CD14-positive monocyte (primary cell): ENCODE data around the gene ADA. TPM values are rescaled to one million over a fixed set of nuclear protein-coding genes. Genes with fewer than 3 reads are reported as not detected.

ENCODE experiments used
- DNase-seq, 3 donors: peaks; one replicate each; pipeline ENCODE4 v3.0.0-alpha.2; 2011 to 2022
- H2AFZ ChIP-seq: 2 replicates; pipeline ENCODE4 v1.6.0; 2012; ENCODE audit warnings: mild to moderate bottlenecking, low read depth, low read length, inconsistent platforms; ENCODE audit not compliant: insufficient read depth, poor library complexity, severe bottlenecking
- H3K27ac ChIP-seq, 2 donors: 1 replicate in 1 of 2; 2 replicates in 1 of 2; pipeline ENCODE4 v1.5.1; 2012 to 2013; ENCODE audit warnings: low read length in 2 of 2, control low read depth in 1 of 2, inconsistent platforms in 1 of 2, low read depth in 1 of 2, mild to moderate bottlenecking in 1 of 2
- H3K27me3 ChIP-seq, 2 donors: one replicate each; pipeline versions ENCODE4 v1.6.0 to v1.6.1; 2011 to 2013; ENCODE audit warnings: low read length in 2 of 2; ENCODE audit not compliant: control insufficient read depth in 2 of 2, insufficient read depth in 2 of 2
- H3K36me3 ChIP-seq, 2 donors: replicated peaks in 1 of 2; 1 replicate in 1 of 2; 2 replicates in 1 of 2; pipeline versions ENCODE4 v1.5.1 to v1.6.1; 2012 to 2013; ENCODE audit warnings: low read length in 2 of 2, control low read depth in 1 of 2, inconsistent platforms in 1 of 2, mild to moderate bottlenecking in 1 of 2; ENCODE audit not compliant: insufficient read depth in 2 of 2, control insufficient read depth in 1 of 2
- H3K4me1 ChIP-seq, 2 donors: 1 replicate in 1 of 2; 2 replicates in 1 of 2; pipeline versions ENCODE4 v1.5.1 to v1.6.1; 2012 to 2013; ENCODE audit warnings: low read length in 2 of 2, control low read depth in 1 of 2, inconsistent platforms in 1 of 2, mild to moderate bottlenecking in 1 of 2, moderate library complexity in 1 of 2; ENCODE audit not compliant: insufficient read depth in 2 of 2, control insufficient read depth in 1 of 2
- H3K4me2 ChIP-seq: replicated peaks from 2 replicates; pipeline ENCODE3; 2012; ENCODE audit warnings: low read length, moderate library complexity, mild to moderate bottlenecking; ENCODE audit not compliant: poor library complexity, severe bottlenecking; ENCODE audit errors: extremely low read depth
- H3K4me3 ChIP-seq, 3 experiments: fragments of 200-600 bp in 1 of 3; sonication (generic) in 1 of 3; replicated peaks in 1 of 3; 1 replicate in 2 of 3; 2 replicates in 1 of 3; pipeline ENCODE4 v1.5.1; 2011 to 2013; ENCODE audit warnings: low read length in 3 of 3, mild to moderate bottlenecking in 3 of 3, control low read depth in 2 of 3, low read depth in 2 of 3, inconsistent platforms in 1 of 3, moderate library complexity in 1 of 3
- H3K79me2 ChIP-seq: 2 replicates; pipeline ENCODE4 v1.6.0; 2012; ENCODE audit warnings: mild to moderate bottlenecking, control low read depth, inconsistent platforms, low read length, moderate library complexity; ENCODE audit not compliant: insufficient read depth
- H3K9ac ChIP-seq: 2 replicates; pipeline ENCODE4 v1.6.0; 2017; ENCODE audit warnings: low read length, mild to moderate bottlenecking; ENCODE audit not compliant: insufficient read depth, poor library complexity, severe bottlenecking
- H3K9me3 ChIP-seq, 2 donors: replicated peaks in 1 of 2; 1 replicate in 1 of 2; 2 replicates in 1 of 2; pipeline versions ENCODE4 v1.5.1 to v1.6.1; 2012 to 2013; ENCODE audit warnings: low read length in 2 of 2, control low read depth in 1 of 2; ENCODE audit not compliant: control insufficient read depth in 1 of 2, insufficient read depth in 1 of 2
- H4K20me1 ChIP-seq: 2 replicates; pipeline ENCODE4 v1.6.0; 2012; ENCODE audit warnings: mild to moderate bottlenecking, low read length, control low read depth, moderate library complexity; ENCODE audit not compliant: insufficient read depth
- H3K27ac Mint-ChIP-seq, 7 donors: one replicate each; pipeline ENCODE4 v1.8.0; 2020; ENCODE audit warnings: mild to moderate bottlenecking in 7 of 7, mixed read lengths in 7 of 7, moderate library complexity in 6 of 7, inconsistent platforms in 2 of 7
- H3K27me3 Mint-ChIP-seq, 3 donors: one replicate each; pipeline ENCODE4 v1.8.0; 2021 to 2022; ENCODE audit warnings: low read depth in 3 of 3, mild to moderate bottlenecking in 3 of 3, mixed read lengths in 3 of 3, moderate library complexity in 3 of 3, inconsistent platforms in 1 of 3
- H3K36me3 Mint-ChIP-seq, 2 donors: one replicate each; pipeline ENCODE4 v1.8.0; 2020; ENCODE audit warnings: mixed read lengths in 2 of 2, inconsistent platforms in 1 of 2, mild to moderate bottlenecking in 1 of 2
- H3K4me1 Mint-ChIP-seq: one replicate; pipeline ENCODE4 v1.8.0; 2020; ENCODE audit warnings: mild to moderate bottlenecking, mixed read lengths
- H3K4me3 Mint-ChIP-seq, 2 donors: one replicate each; pipeline ENCODE4 v1.8.0; 2020; ENCODE audit warnings: mild to moderate bottlenecking in 2 of 2, mixed read lengths in 2 of 2, moderate library complexity in 1 of 2
- H3K9me3 Mint-ChIP-seq, 7 donors: one replicate each; pipeline ENCODE4 v1.8.0; 2020 to 2022; ENCODE audit warnings: mixed read lengths in 7 of 7, mild to moderate bottlenecking in 6 of 7, moderate library complexity in 6 of 7, inconsistent platforms in 2 of 7
- CTCF ChIP-seq: fragments of 200-600 bp; IDR thresholded peaks from one replicate; pipeline ENCODE4 v1.8.0; 2022; ENCODE audit warnings: antibody characterized with exemption, mild to moderate bottlenecking
- WGBS: methylation state at CpG from one replicate; pipeline ENCODE4 v1.1.5; 2013; ENCODE audit warnings: missing lambda C conversion rate; ENCODE audit not compliant: insufficient coverage; 5-methylcytosine and 5-hydroxymethylcytosine counted together
- intact Hi-C, 2 donors: fragments of 100-400 bp; cut with micrococcal nuclease; formaldehyde crosslinking; loops; one replicate each; pipeline versions ENCODE4 v1.15.0 to v1.15.1; 2023
- polyA plus RNA-seq, 3 donors: library from polyadenylated mRNA; depleted of rRNA in 1 of 3; unstranded in 2 of 3; stranded (reverse) in 1 of 3; fragments of 300-500 nt in 2 of 3; fragments of >200 nt in 1 of 3; fragmentation: Illumina TruSeq in 2 of 3; gene quantifications; 1 replicate in 2 of 3; 2 replicates in 1 of 3; pipeline ENCODE4 v1.2.3, GENCODE V29; 2012 to 2021

ADA gene
- polyA plus RNA-seq, 3 donors, result 11.1 to 17.2 (median 15.6) TPM

GRCh38 chr20:44615169-44615791 is 36.2 kb downstream of the ADA start:
- Histone ChIP-seq H3K27ac (no peak overlapping the region), H3K4me2 (no peak overlapping the region), H3K4me1 (peaks cover 11 to 12% of the 10 kb centered on the region in 2 donors), H3K36me3 (peaks cover 5 to 24% of the 10 kb centered on the region in 2 donors), H3K79me2 (no peaks in the 10 kb centered on the region), H3K9ac (no peak overlapping the region), H3K27me3 (no peaks in the 10 kb centered on the region), H3K9me3 (no peaks in the 10 kb centered on the region), H3K4me3 (no peak overlapping the region), H4K20me1 (no peaks in the 10 kb centered on the region), H2AFZ (no peak overlapping the region)
- H3K27me3 Mint-ChIP-seq, result peaks cover 0 to 2% (median 0%) of the 10 kb centered on the region in 3 donors
- WGBS, result 49% methylated on average over 10 of the region's 10 CpGs
- intact Hi-C loops, result loop anchor here in 1 of 2 donors (5.0 kb wide), 1 partner anchor 37 kb away; the partner anchor contains the start of gene ADA
- no peak for DNase-seq
- H3K4me1 Mint-ChIP-seq, result peaks cover 17% of the 10 kb centered on the region
- peak overlapping the region in 2 of 7 donors; percentile 50 to 58 for H3K27ac Mint-ChIP-seq
- H3K9me3 Mint-ChIP-seq, result peaks cover 0 to 4% (median 0%) of the 10 kb centered on the region in 7 donors
- TF ChIP-seq CTCF, result no peak
- no peak overlapping the region for H3K4me3 Mint-ChIP-seq
- peaks cover 34 to 39% of the 10 kb centered on the region in 2 donors for H3K36me3 Mint-ChIP-seq

GRCh38 chr20:44614525-44614924 is 37.0 kb downstream of the ADA start:
- no peak for TF ChIP-seq CTCF
- WGBS, result 97% methylated on average over 13 of the region's 14 CpGs
- no peak overlapping the region for H3K27ac ChIP-seq
- peaks cover 18 to 19% of the 10 kb centered on the region in 2 donors for H3K4me1 ChIP-seq
- peaks cover 5 to 18% of the 10 kb centered on the region in 2 donors for H3K36me3 ChIP-seq
- intact Hi-C loops, result loop anchor here in 1 of 2 donors (5.0 kb wide), 2 partner anchors 38 to 92 kb away; partner anchors contain the start of genes ADA and SERINC3
- H3K9me3 Mint-ChIP-seq, result peaks cover 0 to 5% (median 0%) of the 10 kb centered on the region in 7 donors
- H2AFZ ChIP-seq, result no peak overlapping the region
- no peaks in the 10 kb centered on the region for H3K27me3 ChIP-seq
- peaks cover 0 to 2% (median 0%) of the 10 kb centered on the region in 3 donors for H3K27me3 Mint-ChIP-seq
- H3K4me2 ChIP-seq, result no peak overlapping the region
- no peaks in the 10 kb centered on the region for H4K20me1 ChIP-seq
- H3K36me3 Mint-ChIP-seq, result peaks cover 32 to 33% of the 10 kb centered on the region in 2 donors
- no peak overlapping the region for H3K4me3 ChIP-seq
- H3K4me3 Mint-ChIP-seq, result no peak overlapping the region
- peaks cover 21% of the 10 kb centered on the region for H3K4me1 Mint-ChIP-seq
- DNase-seq, result no peak
- no peak overlapping the region for H3K9ac ChIP-seq
- no peaks in the 10 kb centered on the region for H3K9me3 ChIP-seq
- no peaks in the 10 kb centered on the region for H3K79me2 ChIP-seq
- peak overlapping the region in 2 of 7 donors; percentile 5 to 38 for H3K27ac Mint-ChIP-seq
